ENCODE data around the gene CCDC169. TPM values are rescaled to one million over a fixed set of nuclear protein-coding genes. Genes with fewer than 3 reads are reported as not detected.
"Not testable (repeated sequence)": the region's sequence is repeated elsewhere in the genome, so short reads cannot be mapped to it uniquely, and the experiment has no call there.

The CCDC169 gene
- total RNA-seq, 1 donor from 2014 or later, result 0.43 TPM

DNA sequence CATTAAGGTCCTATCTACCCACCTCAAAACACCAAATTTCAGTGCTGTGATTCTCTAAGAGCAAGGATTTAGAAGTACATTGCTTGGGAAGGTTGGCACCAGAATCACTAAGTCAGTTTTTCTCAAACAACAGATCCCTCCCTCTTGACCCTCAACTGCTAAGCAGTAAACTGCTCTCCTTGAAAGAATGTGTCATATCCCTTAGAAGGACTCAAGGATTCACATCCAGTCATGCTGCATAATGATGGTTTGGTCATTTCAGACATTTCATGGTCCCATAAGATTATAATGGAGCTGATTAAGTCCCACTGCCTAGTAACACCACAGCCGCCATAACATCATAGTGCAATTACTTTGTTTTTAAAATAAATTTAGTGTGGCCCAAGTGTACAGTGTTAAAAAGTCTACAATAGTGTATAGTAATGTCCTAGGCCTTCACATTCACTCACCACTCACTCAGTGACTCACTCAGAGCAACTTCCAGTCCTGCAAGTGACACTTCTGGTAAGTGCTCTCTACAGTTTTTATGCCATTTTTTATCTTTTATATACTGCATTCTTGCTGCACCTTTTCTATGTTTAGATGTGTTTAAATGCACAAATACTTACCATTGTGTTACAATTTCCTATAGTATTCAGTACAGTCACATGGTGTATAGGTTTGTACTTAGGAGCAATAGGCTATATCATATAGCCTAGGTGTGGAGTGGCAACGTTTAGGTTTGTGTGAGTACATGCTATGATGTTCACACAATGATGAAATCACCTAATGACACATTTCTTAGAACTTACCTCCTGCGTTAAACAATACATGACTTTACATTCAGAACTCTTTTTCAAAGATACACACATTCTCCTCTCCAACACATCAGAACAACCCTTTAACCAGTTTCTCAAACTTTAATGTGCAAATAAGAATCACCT is 15.7 kb upstream of the CCDC169 start:
- no peaks in the 10 kb centered on the region for H3K27me3 Mint-ChIP-seq (ENCODE audit: unreplicated experiment)
- no peaks in the 10 kb centered on the region for H3K4me1 Mint-ChIP-seq (ENCODE audit: unreplicated experiment)
- H3K4me3 Mint-ChIP-seq (ENCODE audit: unreplicated experiment), result no peak overlapping the region
- peaks cover 64% of the 10 kb centered on the region for H3K36me3 Mint-ChIP-seq (ENCODE audit: unreplicated experiment)
- no peak for DNase-seq (ENCODE audit: extremely low spot score, unreplicated experiment)
- no peaks in the 10 kb centered on the region for H3K9me3 Mint-ChIP-seq (ENCODE audit: unreplicated experiment)
- no peak overlapping the region for H3K27ac Mint-ChIP-seq (ENCODE audit: unreplicated experiment)
- TF ChIP-seq, protein P1, sequence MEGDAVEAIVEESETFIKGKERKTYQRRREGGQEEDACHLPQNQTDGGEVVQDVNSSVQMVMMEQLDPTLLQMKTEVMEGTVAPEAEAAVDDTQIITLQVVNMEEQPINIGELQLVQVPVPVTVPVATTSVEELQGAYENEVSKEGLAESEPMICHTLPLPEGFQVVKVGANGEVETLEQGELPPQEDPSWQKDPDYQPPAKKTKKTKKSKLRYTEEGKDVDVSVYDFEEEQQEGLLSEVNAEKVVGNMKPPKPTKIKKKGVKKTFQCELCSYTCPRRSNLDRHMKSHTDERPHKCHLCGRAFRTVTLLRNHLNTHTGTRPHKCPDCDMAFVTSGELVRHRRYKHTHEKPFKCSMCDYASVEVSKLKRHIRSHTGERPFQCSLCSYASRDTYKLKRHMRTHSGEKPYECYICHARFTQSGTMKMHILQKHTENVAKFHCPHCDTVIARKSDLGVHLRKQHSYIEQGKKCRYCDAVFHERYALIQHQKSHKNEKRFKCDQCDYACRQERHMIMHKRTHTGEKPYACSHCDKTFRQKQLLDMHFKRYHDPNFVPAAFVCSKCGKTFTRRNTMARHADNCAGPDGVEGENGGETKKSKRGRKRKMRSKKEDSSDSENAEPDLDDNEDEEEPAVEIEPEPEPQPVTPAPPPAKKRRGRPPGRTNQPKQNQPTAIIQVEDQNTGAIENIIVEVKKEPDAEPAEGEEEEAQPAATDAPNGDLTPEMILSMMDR (IDR thresholded peaks at IDR 0.05), result no peak

DNA sequence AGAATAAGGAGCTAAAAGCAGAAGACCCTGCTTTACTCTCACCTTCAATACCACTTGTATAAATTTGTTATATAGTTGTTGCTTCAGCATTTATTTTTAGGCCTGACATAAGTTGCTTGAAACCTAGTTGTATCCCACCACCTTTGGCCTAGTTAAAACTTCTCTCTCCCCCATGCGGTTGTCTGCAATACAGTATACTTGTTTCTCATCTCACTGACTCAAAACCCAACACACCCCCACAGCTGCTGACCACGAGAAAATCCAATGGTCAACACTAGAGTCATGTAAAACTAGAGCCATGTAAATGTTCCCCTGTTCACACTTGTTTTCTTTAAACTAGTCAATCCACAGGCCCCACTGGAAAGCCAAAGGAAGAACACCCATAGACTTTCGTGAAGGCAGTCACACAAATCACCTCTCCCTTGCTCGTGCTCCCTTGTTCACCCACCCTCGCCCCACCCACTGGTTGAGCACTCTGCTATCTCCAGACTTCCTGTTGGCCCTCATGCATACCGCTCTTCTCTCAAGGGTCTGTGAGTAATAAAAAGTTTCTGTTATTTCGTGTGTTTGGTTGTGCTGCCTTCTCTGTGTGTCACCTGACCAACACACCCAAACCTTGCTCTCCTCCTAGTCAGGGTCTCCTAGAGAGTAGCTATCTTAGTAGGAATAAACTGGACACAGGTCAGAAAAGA is 12.9 kb upstream of the CCDC169 start:
- Mint-ChIP-seq H3K9me3 (ENCODE audit: unreplicated experiment) (no peaks in the 10 kb centered on the region), H3K36me3 (ENCODE audit: unreplicated experiment) (peaks cover 66% of the 10 kb centered on the region), H3K27me3 (ENCODE audit: unreplicated experiment) (no peaks in the 10 kb centered on the region), H3K4me3 (ENCODE audit: unreplicated experiment) (no peak overlapping the region), H3K4me1 (ENCODE audit: unreplicated experiment) (no peaks in the 10 kb centered on the region), H3K27ac (ENCODE audit: unreplicated experiment) (no peak overlapping the region)
- TF ChIP-seq, protein P1 (IDR thresholded peaks at IDR 0.05), result no peak
- DNase-seq (ENCODE audit: extremely low spot score, unreplicated experiment), result no peak

DNA sequence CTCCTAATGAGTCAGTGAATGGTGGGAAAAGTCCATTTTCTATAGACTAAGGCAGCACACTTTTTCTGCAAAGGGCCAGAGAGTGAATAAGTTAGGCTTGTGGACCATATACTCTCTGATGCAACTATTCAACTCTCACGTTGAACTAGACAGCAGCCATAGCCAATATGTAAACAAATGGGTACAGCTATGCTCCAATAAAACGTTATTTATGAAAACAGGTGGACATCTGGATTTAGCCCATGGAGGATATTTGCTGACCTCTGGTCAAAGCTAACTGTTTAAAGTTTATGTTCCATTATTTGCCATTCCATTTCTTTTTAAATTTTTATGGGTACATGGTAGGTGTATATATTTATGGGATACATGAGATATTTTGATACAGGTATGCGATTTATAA is 4.7 kb upstream of the CCDC169 start:
- Mint-ChIP-seq H3K36me3 (ENCODE audit: unreplicated experiment) (peaks cover 39% of the 10 kb centered on the region), H3K27ac (ENCODE audit: unreplicated experiment) (no peak overlapping the region), H3K27me3 (ENCODE audit: unreplicated experiment) (no peaks in the 10 kb centered on the region), H3K4me3 (ENCODE audit: unreplicated experiment) (no peak overlapping the region), H3K9me3 (ENCODE audit: unreplicated experiment) (no peaks in the 10 kb centered on the region), H3K4me1 (ENCODE audit: unreplicated experiment) (peaks cover 14% of the 10 kb centered on the region)
- TF ChIP-seq, protein P1 (IDR thresholded peaks at IDR 0.05), result no peak
- no peak for DNase-seq (ENCODE audit: extremely low spot score, unreplicated experiment)

DNA sequence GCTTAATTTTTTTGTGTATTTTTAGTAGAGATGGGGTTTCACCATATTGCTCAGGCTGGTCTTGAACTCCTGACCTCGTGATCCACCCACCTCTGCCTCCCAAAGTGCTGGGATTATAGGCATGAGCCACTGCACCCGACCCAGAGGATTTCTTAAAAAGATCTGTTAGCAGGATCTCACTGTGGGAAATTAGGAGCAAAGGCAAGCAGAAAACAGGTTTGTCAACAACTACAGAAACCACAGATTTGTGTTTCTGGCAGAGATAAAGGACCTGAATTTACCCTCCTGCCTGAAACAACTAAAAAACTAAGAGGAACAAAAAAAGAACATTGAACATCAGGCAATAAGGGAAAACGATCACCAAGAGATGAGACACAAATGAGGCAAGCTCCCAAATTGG is 1.9 kb upstream of the CCDC169 start:
- not testable (repeated sequence) for H3K9me3 Mint-ChIP-seq (ENCODE audit: unreplicated experiment); H3K27ac Mint-ChIP-seq (ENCODE audit: unreplicated experiment); H3K4me3 Mint-ChIP-seq (ENCODE audit: unreplicated experiment); DNase-seq (ENCODE audit: extremely low spot score, unreplicated experiment); H3K27me3 Mint-ChIP-seq (ENCODE audit: unreplicated experiment)
- Mint-ChIP-seq H3K36me3 (ENCODE audit: unreplicated experiment) (peaks cover 27% of the 10 kb centered on the region), H3K4me1 (ENCODE audit: unreplicated experiment) (peaks cover 20% of the 10 kb centered on the region)

DNA sequence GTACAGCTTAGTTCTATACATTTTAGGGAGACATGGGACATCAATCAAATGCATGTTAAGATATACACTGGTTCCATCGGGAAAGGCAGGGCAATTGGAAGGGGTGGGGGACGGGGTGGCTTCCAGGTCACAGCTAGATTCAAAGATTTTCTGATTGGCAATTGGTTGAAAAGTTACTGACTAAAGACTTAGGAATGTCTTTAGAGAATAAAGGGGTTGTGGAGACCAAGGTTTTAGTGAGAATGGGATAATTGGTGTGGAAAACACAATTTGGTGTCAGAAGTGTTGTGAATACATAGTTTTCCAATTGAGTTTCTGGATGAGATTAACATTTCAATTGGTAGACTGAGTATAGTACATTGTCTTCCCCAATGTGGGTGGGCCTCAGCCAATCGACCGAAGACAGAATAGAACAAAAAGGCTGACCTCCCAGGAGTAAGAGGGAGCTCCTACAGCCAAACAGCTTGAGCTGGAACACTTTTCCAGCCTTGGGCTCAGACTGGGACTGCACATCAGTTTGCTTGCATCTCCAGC is 988 bp upstream of the CCDC169 start:
- Mint-ChIP-seq H3K4me1 (ENCODE audit: unreplicated experiment) (peaks cover 20% of the 10 kb centered on the region), H3K4me3 (ENCODE audit: unreplicated experiment) (peak overlapping the region; percentile 81), H3K27ac (ENCODE audit: unreplicated experiment) (peak overlapping the region; percentile 68), H3K36me3 (ENCODE audit: unreplicated experiment) (peaks cover 19% of the 10 kb centered on the region), H3K9me3 (ENCODE audit: unreplicated experiment) (no peaks in the 10 kb centered on the region), H3K27me3 (ENCODE audit: unreplicated experiment) (no peaks in the 10 kb centered on the region)
- TF ChIP-seq, protein P1 (IDR thresholded peaks at IDR 0.05), result no peak
- DNase-seq (ENCODE audit: extremely low spot score, unreplicated experiment), result no peak
